Rectal smooth muscle tissue (tissue), 1 donor: ENCODE data around the gene PUS10.

Experiments used
- H3K27ac ChIP-seq: one replicate; pipeline ENCODE4 v1.7.0; 2013; ENCODE audit warnings: low read depth, low read length, inconsistent platforms
- H3K27me3 ChIP-seq: one replicate; pipeline ENCODE4 v1.7.0; 2013; ENCODE audit warnings: low read length; ENCODE audit not compliant: control insufficient read depth, insufficient read depth
- H3K36me3 ChIP-seq: one replicate; pipeline ENCODE4 v1.7.0; 2013; ENCODE audit warnings: low read length; ENCODE audit not compliant: control insufficient read depth, insufficient read depth
- H3K4me1 ChIP-seq: one replicate; pipeline ENCODE4 v1.7.0; 2013; ENCODE audit warnings: low read length; ENCODE audit not compliant: control insufficient read depth, insufficient read depth
- H3K4me3 ChIP-seq: one replicate; pipeline ENCODE4 v1.7.0; 2013; ENCODE audit warnings: low read length
- H3K9ac ChIP-seq: one replicate; pipeline ENCODE4 v1.7.0; 2013; ENCODE audit warnings: low read length

The PUS10 gene

GRCh38 chr2:60899230-60899891 lies 118.7 kb downstream of the PUS10 start:
- H3K27ac ChIP-seq = no peak overlapping the region
- no peaks in the 10 kb centered on the region for H3K27me3 ChIP-seq
- H3K9ac ChIP-seq = no peak overlapping the region
- no peak overlapping the region for H3K4me3 ChIP-seq
- H3K36me3 ChIP-seq = peaks cover 10% of the 10 kb centered on the region
- no peaks in the 10 kb centered on the region for H3K4me1 ChIP-seq

GRCh38 chr2:60898567-60898966 lies 119.5 kb downstream of the PUS10 start:
- Histone ChIP-seq H3K27ac (no peak overlapping the region), H3K9ac (no peak overlapping the region), H3K27me3 (no peaks in the 10 kb centered on the region), H3K4me1 (no peaks in the 10 kb centered on the region), H3K4me3 (no peak overlapping the region), H3K36me3 (peaks cover 10% of the 10 kb centered on the region)
